Activated CD8-positive, alpha-beta memory T cell treated with anti-CD3 and anti-CD28 coated beads, Interleukin-2, amount 50 U/mL, for 48 hours (primary cell): ENCODE measurements around the gene TRAPPC12.
"Not testable (repeated sequence)": the region's sequence is repeated elsewhere in the genome, so short reads cannot be mapped to it uniquely, and the experiment has no call there.

Experiments
- DNase-seq: peaks from one replicate; pipeline ENCODE4 v3.0.0-alpha.2; 2020

The TRAPPC12 gene

DNA sequence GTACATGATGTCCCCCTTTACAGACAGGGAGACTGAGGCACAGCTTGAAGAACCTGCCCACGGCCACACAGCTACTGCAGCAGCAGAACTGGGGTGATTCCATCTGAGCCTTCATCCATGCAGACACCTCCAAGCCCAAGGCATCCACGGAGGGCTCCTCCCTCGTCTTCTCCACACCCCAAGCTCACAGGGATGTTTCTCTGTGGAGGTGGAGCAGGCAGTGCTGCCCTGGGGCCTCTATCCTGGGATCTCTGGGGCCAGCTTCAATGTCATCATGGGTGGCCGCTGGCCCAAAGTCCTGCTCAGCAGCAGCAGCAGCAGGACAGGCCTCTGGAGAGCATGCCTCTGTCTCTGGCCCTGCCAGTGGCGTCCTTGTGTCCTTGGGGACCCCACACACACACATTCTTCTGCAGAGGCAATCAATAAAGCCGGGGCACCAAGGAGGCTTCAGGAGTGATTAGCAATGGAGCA, 108.6 kb downstream of the TRAPPC12 start:
- DNase-seq, result no peak

DNA sequence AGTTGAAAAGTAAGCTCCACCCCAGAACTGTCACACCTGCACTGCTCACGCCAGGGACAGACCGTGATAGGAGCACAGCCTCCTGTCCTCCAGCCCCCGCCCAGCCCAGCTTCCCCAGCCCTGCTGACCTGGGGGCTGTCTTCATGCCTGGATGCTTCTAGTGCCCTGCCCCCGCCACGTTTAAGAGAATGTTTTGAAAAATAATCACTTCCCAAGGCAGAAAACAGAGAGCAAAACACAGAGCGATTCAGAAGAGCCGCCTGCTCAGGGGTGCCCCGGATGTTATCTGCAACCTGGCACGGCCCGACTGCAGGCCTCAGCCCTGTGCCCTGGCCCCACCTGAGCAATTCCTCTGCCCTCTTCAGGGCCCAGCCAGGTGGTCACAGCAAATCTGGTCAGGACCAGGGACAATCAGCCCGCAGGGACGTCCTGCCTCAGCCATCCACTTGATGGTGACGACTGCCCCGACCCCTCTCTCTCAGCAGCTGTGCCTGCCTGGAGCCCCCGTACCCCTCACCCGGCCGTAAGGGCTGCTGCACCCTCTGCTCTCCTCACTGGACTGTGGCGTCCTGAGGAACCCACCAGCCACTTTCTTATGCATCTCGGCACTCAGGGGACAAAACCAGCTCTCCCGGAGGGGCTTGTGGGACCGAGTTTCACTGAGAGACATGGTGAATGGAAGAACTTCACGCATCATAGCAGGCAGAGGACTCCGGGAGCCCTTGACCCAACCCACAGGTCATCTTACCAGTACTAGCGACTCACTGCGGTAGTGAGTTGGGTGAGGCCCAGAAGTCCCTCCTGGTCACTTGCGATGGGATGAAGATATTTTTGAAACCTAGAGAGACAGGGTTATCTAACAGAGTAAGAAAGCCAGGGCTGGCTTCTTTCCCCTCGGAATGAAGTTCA, 109.6 kb downstream of the TRAPPC12 start:
- DNase-seq, result no peak

DNA sequence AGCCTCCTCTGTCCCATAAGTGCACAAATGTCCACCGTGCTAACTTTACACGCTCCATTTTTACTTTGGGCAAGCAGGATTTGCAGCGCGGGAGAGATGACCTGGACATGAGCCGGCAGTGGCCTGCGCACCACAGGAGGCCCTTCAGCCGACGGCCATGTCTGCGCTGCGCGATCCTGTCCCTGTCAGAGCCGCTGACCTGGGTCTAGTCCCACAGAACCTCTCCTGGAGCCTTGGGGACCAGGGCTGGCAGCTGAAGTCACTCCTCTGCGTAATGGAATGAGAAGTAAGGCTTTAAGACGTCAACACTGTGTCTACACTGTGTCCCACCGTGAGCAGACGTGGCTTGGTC, 110.2 kb downstream of the TRAPPC12 start:
- no peak for DNase-seq

- DNase-seq, result no peak
Observed at GRCh38 chr2:3490191-3491170, 111.0 kb downstream of the TRAPPC12 start.

GRCh38 chr2:3491306-3491705, 111.8 kb downstream of the TRAPPC12 start:
- no peak for DNase-seq

DNA sequence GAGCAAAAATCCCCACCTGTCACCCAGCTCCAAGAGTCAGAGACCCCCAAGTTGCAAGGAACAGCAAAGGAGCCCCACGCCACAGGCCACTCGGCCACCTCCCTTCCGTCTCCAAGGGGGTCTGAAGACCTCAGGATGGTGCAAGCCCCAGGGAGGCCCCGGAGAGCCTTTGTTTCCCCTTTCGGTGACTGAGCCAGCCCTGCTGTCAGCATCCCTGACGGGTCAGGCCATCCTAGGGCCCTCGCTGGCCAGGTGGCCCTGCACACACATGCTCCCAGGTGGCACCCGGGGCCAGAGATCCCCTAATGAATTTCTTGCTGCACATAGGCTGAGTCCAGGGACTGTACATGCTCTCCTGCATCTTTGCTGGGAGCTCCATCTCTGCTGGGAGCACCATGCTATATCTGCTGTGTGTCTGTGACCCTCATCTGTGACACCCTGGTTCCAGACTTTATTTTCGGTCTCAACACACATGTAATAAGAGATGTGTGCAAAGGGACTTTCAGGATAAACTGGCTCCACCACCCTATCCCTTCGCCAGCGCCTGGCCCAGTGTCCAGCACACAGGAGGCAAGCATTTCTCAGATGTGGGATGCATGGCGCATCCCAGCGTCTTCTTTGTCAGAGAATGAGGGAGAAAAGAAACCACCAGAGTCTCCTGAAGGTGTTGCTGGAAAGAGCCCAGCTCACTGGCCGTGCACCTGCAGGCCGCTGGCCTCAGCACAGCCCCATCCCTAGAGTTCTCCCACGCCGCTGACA, 112.4 kb downstream of the TRAPPC12 start:
- DNase-seq, result peak; percentile 44

GRCh38 chr2:3492475-3492787, 112.9 kb downstream of the TRAPPC12 start:
- peak; percentile 25 for DNase-seq

DNA sequence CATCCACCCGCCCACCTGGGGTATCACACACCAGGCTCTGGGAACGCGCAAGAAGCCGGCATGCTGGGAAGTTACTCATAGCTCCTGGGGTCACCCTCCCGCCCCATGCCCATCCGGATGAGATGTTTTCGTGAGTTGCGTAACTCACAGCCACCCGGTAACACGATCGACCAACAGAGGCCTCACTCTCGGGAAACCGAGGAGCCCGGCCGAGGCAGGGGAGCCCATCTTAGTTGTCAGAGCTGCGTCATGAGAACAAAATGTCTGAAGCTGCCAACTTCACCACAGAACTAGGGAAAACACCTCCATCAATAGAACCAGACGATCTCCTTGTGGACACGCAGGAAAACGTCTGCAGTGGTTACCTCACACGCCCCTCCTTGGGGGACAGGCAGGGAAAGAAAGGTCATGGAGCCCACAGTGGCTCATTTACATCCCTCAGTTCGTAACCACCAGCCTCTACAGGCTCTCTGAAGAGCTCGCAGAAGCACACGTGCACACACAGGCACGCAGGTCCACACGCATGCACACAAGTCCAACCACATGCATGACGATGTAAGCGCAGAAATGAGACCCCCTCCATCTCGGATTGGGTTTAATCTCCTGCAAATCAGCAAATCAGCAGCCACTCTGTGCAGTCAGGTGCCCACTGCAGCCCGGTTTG, 113.6 kb downstream of the TRAPPC12 start:
- DNase-seq, result peak; percentile 25

GRCh38 chr2:3493615-3494007, 114.1 kb downstream of the TRAPPC12 start:
- DNase-seq, result peak; percentile 25

DNA sequence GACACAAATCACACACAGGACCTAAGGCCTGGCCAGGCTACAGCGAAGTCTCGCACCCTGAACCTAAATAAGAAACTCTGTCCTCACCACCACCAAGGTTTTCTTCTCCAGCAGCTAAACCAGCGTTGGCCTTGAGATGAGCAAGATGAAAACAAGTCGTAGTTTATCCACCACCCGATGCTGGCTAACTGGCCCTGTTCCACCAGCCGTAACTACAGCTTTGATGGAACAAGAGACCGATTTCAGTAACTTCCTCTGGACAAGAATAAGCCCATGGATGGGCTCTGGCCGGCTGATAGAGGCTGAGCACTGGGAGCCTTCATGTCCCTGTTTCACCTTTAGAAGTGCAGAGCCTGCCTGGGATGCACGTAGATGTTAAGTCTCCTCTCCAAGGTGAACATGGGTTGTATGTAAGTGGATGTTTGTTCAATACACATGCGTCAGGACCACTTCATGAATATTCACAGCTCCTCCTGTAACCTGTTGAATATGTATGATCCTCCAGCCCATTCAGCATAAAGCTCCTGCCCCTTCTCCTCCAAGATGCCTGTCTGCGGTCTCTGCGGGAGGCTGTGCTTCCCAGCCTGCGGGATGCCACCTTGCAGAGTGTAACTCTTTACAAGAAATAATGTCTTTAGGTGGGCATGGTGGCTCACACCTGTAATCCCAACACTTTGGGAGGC, 115.6 kb downstream of the TRAPPC12 start:
- DNase-seq, result no peak

DNA sequence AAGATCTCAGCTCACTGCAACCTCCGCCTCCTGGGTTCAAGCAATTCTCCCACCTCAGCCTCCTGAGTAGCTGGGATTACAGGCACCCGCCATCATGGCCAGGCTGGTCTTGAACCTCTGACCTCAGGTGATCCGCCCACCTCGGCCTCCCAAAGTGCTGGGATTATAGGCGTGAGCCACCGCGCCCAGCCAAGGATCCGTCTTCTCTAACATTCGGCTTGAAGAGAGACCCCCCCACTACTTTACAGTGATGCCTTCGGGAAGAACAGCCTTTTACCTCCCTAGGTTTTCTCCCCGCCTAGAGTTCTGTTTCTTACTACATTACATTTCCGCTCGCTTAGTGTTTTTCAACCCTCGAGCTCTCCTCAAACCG, 117.2 kb downstream of the TRAPPC12 start:
- peak; percentile 13 for DNase-seq

DNA sequence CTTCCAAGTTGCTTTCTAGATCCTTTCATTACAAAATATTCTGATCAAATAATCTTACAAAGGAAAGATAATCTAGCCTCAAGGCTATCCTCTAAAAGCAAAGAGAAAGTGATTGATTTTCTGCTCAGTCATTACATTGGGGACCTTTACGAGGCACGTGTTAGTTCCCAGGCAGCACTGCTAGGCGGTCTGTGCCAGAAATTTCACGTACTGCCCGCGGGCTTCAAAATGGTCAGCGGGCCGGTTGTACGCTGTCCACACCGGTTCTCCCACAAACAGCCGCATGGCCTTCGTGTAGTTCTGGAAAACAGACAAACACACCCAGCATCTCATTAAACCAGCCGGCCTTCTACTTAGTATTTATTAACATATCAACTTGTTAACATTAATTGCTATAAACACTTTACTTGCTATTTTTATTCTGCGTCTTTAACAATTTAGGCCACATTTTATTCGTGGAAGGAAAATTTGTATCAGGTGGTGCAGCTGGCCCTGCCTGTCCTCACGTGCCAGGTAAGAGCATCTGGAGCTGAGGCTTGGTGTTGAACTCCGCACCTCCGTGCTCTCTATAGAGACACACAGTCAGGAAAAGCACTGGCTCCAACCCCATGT, 119.4 kb downstream of the TRAPPC12 start:
- no peak for DNase-seq

- DNase-seq, result no peak
Observed at GRCh38 chr2:3500326-3500899, 120.9 kb downstream of the TRAPPC12 start.

DNA sequence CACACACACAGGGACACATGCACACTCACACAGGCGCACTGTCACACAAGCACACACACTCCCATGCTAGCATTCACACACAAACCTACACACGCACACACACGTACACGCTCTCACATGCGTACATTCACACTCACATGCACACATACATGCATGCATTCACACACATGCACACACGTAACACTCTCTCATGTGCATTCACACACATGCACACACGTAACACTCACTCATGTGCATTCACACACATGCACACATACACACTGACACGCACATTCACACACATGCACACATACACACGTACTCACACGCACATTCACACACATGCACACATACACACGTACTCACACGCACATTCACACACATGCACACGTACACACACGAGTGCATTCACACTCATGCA, 123.6 kb downstream of the TRAPPC12 start:
- DNase-seq, result no peak

DNA sequence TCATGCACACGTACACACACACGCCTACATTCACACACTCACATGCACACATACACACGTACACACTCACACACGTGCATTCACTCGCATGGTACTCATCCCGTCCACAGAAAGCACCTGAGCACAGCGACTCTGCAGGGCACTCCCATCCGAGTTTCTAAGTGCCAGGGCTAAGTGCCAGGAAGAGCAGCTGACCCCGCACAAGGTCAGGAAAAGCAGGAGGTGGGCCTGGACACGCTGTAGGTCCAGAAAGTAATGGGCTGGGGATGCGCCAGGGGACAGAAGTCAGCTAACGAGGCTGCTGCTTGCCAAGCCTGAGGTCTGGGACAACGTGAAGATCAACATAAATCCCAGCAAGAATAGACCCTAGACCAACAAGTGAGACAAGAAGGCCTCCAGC, 124.0 kb downstream of the TRAPPC12 start:
- DNase-seq, result no peak

- DNase-seq, result no peak
Observed at GRCh38 chr2:3504741-3505140, 125.2 kb downstream of the TRAPPC12 start.

- peak; percentile 6 for DNase-seq
Observed at GRCh38 chr2:3505771-3506170, 126.3 kb downstream of the TRAPPC12 start.

GRCh38 chr2:3512086-3512485, 132.6 kb downstream of the TRAPPC12 start:
- no peak for DNase-seq

DNA sequence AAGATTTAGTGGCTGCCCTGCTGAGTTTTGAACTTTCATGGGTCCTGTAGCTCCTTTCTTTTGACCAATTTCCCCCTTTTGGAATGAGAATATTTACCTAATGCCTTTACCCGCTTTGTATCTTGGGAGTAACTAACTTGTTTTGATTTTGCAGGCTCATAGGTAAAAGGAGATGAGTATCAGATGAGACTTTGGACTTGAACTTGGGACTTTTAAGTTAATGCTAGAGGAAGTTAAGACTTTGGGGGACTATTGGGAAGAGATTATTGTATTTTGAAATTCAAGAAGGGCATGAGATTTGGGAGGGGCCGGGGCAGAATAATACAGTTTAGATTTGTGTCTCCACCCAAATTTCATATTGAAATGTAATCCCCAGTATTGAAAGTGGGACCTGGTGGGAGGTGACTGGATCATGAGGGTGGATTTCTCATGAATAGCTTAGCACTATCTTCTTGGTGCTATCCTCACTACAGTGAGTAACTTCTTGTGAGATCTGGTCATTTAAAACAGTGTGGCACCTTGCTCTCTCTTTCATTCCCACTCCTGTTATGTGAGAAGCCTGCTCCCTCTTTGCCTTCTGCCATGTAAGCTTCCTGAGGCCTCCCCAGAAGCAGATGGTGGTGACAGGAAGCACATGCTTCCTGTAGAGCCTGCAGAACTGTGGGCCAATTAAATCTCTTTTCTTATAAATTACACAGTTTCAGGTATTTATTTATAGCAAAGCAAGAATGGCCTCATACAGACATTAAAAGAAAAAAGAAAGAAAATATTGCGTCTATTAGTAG, 133.7 kb downstream of the TRAPPC12 start:
- no peak for DNase-seq

GRCh38 chr2:3515438-3515837, 135.9 kb downstream of the TRAPPC12 start:
- DNase-seq, result not testable (repeated sequence)
